GM21723 (cell line): ENCODE measurements around the gene PTGDR.
A peak's percentile ranks its signal among the peaks of the same experiment; 100 is the strongest.

Experiments
- ATAC-seq: cut with Tn5 transposase; IDR thresholded peaks from one replicate; pipeline ENCODE4 v1.9.1; 2021; ENCODE audit warnings: mild to moderate bottlenecking, moderate library complexity; ENCODE audit not compliant: unreplicated experiment

The PTGDR gene, protein sequence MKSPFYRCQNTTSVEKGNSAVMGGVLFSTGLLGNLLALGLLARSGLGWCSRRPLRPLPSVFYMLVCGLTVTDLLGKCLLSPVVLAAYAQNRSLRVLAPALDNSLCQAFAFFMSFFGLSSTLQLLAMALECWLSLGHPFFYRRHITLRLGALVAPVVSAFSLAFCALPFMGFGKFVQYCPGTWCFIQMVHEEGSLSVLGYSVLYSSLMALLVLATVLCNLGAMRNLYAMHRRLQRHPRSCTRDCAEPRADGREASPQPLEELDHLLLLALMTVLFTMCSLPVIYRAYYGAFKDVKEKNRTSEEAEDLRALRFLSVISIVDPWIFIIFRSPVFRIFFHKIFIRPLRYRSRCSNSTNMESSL

DNA sequence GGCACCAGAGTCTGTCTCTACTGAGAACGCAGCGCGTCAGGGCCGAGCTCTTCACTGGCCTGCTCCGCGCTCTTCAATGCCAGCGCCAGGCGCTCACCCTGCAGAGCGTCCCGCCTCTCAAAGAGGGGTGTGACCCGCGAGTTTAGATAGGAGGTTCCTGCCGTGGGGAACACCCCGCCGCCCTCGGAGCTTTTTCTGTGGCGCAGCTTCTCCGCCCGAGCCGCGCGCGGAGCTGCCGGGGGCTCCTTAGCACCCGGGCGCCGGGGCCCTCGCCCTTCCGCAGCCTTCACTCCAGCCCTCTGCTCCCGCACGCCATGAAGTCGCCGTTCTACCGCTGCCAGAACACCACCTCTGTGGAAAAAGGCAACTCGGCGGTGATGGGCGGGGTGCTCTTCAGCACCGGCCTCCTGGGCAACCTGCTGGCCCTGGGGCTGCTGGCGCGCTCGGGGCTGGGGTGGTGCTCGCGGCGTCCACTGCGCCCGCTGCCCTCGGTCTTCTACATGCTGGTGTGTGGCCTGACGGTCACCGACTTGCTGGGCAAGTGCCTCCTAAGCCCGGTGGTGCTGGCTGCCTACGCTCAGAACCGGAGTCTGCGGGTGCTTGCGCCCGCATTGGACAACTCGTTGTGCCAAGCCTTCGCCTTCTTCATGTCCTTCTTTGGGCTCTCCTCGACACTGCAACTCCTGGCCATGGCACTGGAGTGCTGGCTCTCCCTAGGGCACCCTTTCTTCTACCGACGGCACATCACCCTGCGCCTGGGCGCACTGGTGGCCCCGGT is at the start of gene PTGDR:
TSS of gene PTGDR (plus strand) at position 198 of the 778 bp plus-strand sequence. CDS start at position 315, 117 bp downstream.
- ATAC-seq: no peak

DNA sequence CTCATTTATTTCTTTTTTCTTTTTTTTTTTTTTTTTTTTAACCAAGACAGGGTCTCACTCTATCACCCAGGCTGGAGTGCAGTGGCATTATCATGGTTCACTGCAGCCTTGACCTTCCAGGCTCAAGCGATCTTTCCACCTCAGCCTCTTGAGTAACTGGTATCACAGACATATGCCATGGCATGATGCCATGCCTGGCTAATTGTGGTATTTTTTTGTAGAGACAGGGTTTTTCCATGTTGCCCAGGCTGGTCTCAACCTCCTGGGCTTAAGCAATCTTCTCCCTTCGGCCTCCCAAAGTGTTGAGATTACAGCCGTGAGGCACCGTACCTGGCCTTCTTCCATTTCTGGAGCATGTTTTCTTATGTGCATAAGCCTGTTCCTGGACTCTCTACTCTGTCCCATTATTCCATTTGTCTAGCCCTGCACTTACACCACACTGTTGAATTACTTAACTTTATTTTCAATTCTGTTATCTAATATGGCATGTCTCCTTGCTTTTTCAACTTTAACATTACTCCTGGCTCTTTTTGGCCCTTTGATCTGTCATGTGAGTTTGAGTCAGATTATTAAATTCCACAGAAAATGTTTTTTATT is 47.9 kb upstream of the PTGDR start:
- ATAC-seq: no peak

DNA sequence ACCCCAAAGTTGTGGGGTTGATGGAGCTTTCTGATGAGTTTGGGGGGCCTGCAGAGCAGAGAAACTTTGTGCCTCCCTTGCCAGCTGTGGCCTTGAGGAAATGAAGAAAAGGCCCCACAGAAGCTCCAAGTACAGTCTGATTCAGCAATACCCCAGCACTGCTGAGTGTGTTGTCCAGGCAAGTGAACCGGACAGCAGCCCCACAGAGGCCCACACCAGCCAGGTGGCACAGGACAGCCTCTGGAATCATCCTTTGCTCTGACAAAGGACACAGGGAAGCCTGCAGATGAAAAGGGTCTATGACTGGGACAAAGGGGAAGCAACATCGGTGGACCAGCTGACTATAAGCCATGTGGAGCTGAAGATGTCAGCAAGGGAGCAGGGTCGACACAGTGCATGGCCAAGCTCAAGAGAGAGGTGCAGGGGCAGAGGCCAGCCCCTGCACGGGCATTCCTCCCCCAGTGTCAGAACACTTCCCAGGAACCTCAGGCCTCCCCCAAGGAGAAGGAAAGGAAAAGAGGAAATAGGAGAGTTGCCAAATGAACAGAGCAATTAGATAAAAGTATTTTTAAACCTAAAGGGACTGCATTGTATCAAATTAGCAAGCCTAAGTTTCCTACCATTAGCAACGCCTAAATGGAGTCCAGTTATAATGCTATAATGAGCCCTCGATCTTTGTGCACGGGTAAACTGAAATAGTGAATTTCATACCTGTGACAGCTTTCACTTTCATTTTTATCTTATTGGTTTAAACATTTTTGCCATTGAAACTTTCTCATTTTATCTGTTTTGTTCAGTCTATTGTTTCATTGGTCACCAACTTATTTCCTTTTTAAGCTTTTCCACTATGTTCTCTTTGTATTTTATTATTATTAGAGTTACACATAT is 46.3 kb upstream of the PTGDR start:
- ATAC-seq: no peak

DNA sequence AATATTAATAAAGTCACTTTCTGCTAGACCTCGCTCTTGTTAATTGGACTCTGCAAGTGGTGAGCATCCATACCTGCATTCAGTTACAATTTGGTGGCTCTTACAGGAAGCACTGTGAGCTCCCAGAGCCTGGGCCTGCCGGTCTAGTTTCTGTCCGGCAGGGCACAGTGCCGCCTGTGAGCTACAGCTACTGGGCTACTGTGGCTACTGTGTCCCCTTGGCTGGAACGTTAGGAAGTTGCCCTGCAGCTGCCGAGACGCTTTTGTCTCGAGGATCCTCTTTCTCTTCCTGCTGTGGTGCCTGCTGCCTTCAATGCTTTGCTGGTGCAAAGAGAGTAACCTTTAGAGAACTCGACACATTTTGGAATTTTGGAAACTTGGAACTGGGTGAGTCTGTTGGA is 44.6 kb upstream of the PTGDR start:
- no peak for ATAC-seq

DNA sequence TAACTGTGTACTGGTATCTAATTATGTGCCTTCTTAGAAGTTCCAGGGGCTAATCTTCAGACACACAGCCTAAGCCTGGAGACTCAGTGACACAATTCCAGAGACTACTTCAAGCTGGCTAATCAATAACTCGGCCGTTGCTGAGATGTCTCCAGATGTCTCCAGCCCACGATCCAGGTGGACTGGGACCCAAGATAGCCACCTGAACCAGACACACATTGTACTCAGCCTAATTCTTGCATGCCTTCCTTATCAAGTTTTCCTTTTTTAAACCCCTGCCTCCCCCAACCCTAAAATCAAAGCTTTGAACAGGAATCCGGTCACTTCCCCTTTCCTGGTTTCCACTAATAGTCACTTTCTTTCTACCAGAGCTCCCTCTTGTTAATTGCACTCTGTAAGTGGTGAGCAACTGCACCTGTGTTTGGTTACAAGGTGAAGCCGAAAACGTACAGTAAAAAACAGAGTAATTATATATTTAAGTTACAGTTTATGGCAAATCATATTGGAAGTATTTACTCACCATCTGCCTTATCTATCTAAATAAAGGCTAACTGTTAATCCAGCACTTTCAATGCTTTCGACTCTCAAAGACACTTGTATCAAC is 39.8 kb upstream of the PTGDR start:
- ATAC-seq: no peak

DNA sequence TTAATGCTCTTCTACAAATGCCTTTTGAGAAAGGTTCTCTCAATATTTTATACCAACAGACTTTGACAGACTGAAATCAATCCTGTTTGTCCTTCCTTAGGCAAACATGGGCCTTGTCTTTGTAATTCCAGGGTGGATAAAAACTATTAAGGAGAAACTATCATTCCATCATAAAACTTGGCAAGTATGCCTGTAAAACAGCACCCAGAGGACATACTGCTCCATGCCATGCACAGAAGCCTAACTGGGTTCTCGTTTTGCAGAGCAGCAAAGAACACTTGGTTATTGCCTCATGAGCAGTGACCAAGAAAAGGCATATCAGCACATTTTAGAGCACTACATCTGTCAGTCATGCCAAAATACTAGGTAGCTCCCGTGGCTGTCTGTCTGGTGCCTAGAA is 33.8 kb upstream of the PTGDR start:
- ATAC-seq: no peak

DNA sequence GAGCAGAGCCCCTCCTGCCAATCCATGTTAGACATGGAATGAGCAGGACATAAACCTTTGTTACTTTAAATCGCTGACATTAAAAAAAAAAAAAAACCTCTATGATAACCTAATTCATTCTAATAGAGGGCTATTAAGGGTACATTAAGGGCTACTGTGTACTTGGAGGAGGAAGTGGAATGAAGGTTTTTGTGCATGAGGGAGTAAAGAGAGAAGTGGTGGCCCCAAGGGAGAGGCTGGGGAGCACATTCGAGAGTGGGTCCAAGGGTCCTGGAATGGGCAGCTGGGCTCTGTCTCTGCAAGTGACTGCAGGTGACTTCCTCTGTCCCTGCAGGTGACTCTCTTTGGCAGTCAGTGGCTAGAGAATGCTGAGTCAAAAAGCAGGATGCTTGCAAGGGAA is 32.1 kb upstream of the PTGDR start:
- no peak for ATAC-seq

DNA sequence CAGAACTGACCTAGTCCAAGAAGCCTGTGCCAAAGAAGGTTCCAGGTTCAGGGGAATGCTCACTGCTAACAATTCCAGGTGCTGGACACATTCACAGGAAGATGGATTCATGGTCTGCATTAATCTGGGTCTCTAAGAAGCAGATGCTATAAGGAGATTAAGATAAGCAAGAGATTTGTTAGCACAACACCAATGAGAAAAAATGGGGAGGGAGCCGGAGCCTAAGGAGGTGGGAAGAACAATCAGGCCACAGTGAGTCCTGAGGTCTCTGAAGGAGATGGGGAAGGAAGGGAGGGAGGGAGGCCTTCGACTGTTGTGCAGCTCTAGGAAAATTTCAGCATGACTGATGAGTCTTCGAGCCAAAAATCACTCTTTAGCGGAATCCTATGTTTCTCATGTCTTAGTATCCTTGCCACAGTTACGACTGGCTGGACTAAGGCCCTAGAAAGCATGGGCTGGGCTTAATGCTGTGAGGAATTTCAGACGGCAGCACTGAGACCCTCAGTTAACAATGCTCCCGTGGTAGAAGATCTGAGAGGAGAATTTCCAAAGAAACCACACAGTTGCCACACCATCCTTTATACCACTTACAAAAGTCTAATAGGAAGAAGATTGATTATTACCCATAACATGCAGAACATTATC is 31.5 kb upstream of the PTGDR start:
- ATAC-seq: no peak

DNA sequence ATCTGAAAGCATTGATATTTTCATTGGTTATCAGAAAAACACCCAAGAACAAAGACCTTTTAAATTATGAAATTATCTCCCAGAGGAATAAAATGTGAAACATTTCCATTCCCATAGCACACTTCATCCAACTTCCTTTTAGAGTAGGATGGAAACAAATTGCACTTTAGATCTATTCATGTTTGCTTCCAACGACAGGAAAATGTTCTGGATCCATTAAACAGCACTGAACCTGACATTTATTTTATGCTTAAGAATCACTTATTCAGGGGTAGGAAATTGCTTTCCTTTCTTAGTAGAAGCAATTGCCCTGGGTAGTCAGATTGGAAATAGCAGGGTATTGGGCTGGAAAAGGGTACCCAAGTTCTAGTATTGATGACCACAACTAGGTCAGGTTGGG is 28.8 kb upstream of the PTGDR start:
- no peak for ATAC-seq

DNA sequence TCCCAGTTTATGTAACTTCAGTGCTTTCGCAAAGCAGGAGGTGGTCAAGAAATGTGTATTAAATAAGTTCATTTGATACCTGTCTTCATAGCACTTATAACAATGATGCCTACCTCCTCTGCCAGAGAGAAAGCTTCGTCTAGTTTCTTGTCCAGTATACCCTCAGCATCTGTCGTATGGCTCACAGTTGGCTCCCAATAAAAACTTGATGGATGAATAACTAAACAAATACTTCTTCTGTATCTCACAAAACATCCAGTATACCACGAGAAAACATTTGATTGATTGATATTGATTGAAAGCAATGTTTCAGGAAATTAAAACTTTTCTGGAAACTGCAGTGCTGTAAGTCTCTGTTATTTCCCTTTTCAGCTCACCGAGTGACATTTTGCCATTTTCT is 26.9 kb upstream of the PTGDR start:
- no peak for ATAC-seq

DNA sequence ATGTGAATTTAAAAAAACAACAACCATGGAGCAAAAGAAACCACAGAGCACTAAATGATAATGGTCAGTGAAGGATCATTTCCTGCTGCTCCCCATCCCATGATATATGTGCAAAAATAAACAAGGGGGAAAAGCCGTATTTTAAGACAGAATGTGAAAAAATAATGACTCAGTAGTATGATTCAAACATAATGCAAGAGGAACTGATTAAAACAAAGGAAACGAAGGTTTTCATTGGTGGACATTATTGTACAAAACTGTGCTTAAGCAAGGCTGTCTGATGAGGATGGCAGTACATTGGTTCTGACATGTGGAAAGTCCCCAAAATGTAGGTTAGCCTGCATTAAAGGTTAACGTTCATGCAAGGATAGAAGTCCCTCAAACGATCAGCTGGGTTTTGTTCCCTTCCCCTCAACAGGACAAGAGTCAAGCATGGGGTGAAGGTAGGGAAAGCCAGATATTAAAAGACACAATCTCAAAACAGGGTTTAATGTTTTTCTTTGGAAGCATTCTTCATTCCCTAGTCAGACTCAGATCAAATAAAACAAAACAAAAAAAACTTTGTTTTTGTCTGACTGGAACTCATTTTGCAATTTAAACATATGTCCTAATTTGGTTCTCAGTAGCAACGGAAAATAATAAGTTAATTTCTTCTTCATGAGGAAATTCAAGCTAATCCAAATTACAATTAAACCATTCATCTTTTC is 26.3 kb upstream of the PTGDR start:
- no peak for ATAC-seq

DNA sequence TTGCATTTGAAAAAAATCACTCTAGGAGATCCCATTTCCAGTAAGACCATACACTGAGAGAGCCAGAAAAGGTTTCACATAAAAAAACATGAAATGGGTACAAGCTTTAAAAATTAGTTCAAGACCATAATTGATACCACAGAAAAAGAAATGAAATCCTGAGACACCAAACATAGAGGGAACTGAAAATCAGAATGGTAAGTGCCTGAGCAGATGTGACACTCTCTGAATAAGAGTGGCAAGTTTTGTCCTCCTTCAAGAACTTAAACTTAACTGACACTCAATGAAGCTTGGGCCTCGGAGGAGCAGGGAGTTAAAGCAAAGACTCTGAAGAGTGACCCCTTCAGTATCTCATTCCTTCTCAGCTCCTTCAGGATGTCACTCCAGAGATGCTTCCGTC is 23.2 kb upstream of the PTGDR start:
- peak; percentile 81 for ATAC-seq

DNA sequence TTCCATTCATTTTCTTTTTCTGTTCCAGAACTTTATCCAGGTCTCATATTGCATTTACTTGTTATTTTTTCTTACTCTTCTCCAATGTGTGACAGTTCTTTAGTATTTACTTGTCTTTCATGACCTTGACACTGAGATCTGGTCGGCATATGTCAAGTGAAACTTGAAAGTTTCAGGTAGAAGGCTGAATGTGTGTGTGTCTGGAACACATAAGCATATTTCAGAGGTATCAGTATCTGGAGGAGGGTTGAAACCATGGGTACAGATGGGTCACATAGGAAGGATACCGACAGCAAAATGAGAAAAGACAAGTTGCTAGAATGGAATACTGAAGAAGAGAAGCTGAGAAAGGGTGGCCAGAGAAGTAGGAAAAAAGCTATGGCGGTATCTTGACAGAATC is 22.5 kb upstream of the PTGDR start:
- ATAC-seq: peak; percentile 57

DNA sequence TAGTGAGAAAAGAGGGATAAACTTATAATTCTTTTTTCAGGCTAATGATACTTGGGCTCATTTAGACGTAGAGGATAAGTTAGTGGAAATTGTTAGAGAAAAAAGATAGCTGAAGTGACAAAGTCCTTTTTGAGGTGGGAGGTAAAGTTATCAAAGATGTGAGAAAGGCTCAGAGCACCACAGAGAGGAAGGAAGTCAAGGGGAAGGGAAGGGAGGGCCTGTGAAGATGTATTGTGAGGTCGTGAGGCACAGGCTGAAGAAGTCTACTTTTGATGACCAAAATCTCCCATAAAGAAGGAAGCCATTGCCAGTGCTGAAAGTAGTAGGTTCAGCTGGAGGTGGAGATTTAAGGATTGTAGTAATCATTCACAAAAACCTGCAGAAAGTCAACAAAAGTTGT is 19.4 kb upstream of the PTGDR start:
- no peak for ATAC-seq

DNA sequence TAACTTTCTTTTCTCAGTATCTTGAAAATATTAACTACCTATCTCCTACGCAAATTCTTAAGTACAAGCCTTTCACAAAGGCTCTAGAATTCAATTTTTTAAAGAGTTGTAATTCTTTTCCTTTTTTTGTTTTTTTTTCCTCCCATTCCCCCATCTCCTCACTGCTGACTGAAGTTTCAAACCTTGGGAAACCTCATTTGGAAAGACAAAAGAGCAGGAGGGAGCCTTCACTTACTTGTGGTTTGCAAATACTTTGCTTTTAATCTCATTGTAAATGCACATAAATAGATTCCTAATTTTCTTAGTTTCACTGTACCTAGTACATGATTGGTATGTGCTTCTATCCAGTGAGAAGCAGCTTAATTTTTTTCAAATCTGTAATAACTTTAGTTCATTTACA is 15.8 kb upstream of the PTGDR start:
- ATAC-seq: no peak

DNA sequence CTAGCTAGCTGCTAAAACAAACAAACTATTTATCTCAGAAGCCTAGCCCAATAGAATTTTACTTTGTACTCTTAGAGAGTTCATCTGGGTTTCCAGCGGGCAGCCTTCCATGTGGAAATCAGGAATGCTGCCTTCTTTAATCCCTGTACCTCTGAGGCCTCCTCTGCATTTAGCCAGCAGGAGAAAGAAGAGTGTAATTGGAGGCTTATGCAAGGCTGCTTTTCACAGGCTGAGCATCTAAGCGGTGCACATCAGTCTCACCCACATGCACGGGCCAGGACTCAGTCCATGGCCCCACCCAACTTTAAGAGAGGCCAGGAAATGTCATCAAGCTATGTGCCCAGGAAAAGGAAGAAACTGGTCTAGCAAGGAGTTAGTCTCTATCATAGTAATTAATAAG is 14.0 kb upstream of the PTGDR start:
- ATAC-seq: no peak

DNA sequence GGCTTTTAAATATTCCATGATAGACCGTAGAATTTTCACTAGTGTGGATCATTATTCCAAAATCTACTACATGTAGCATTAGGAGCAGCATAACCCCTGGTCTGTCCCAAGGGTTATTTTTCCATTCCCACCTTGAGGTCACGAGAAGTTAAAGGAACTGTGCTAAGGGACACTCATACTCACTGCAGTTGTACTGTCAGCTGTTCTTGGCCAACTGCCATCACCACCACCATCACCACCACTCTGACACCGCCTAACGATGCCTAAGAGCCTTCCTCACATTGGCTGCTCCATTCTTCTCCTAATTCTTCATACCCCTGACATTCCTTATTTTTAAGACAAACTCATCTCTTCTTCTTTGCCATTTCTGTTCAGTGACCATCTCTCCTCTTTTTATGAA is 13.4 kb upstream of the PTGDR start:
- ATAC-seq: no peak

DNA sequence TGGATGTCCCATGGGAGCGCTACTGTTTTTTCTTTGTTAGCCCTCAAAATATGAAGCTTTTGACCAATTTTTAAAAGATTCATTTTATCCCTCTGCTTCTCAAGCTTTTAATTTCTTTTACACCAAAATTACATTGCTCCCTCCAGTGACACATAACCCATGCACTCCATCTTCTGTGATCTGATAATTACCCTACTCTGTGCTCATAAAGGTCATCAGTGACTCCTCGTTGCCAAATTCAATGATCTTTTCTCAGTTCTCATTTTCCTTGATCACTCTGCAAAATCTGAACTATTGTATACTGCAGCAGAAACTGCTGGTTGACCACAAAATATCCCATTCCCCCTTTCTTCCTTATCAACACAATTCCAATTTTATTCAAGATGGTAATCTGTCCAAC is 8.7 kb upstream of the PTGDR start:
- ATAC-seq: no peak

DNA sequence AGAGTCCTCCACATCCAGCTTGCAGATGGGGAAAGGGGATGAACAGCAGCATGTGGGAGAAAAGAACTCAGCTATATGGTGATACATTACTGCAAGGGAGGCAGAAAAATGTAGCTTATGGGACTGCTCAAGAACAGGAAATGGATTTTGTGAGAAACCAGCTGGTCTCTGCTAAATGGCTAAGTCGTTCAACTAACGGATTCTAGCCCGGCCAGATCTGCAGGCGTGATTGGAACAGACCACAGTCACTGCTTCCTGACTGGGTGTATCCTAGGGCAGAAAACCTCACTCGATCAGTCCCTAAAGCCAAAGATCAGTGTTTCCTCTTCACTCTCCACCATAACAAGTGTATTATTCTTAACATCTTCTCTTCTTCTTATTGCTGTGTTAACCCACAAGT is 8.1 kb upstream of the PTGDR start:
- no peak for ATAC-seq

DNA sequence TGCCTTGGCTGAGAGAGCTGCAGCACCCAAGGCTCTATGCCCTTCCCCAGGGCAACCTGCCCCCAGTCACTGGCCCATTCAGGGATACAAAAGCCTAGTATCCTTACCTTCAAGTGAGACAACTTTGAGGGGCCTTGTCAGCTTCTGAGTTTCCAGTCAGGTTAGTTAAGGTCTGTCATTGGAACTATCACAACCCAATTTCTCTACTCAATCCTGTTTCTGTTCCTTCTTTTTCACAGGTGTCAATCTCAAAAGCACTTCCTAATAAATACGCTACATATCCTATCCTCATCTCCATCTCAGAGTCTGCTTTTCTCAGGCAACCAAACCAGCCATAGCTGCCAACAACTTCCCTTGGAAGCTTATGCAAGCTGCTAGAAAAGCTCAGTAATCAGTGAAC is 4.9 kb upstream of the PTGDR start:
- ATAC-seq: no peak
